Measurements from ENCODE around the gene IMMP2L.
"Not testable (repeated sequence)": the region's sequence is repeated elsewhere in the genome, so short reads cannot be mapped to it uniquely, and the experiment has no call there.

Gene IMMP2L

GRCh38 chr7:111476586-111477293, 85.6 kb downstream of the IMMP2L start:
- in situ Hi-C loops (cut with HindIII; ENCODE audit: low pct_ligation_motif_present, low pct_unique_long_range_greater_than_20kb, low sequenced_read_pairs) = no loop called here

GRCh38 chr7:111475959-111476358, 86.3 kb downstream of the IMMP2L start:
- in situ Hi-C loops (cut with HindIII; ENCODE audit: low pct_ligation_motif_present, low pct_unique_long_range_greater_than_20kb, low sequenced_read_pairs) = no loop called here

More at GRCh38 chr7:111476586-111477293, 85.6 kb downstream of the IMMP2L start:
- DNase-seq = no peak

GRCh38 chr7:111475419-111475748, 86.9 kb downstream of the IMMP2L start:
- no peak for DNase-seq
- in situ Hi-C loops (cut with HindIII; ENCODE audit: low pct_ligation_motif_present, low pct_unique_long_range_greater_than_20kb, low sequenced_read_pairs) = no loop called here

More at GRCh38 chr7:111475959-111476358, 86.3 kb downstream of the IMMP2L start:
- no peak for DNase-seq

GRCh38 chr7:111474723-111475418, 87.4 kb downstream of the IMMP2L start:
- in situ Hi-C loops (cut with HindIII; ENCODE audit: low pct_ligation_motif_present, low pct_unique_long_range_greater_than_20kb, low sequenced_read_pairs) = no loop called here
- no peak for DNase-seq

- DNase-seq = no peak
Measured at GRCh38 chr7:111473449-111474198, 88.7 kb downstream of the IMMP2L start.

GRCh38 chr7:111470998-111471397, 91.3 kb downstream of the IMMP2L start:
- in situ Hi-C loops (cut with HindIII; ENCODE audit: low pct_ligation_motif_present, low pct_unique_long_range_greater_than_20kb, low sequenced_read_pairs) = no loop called here
- DNase-seq = no peak

More at GRCh38 chr7:111473449-111474198, 88.7 kb downstream of the IMMP2L start:
- in situ Hi-C loops (cut with HindIII; ENCODE audit: low pct_ligation_motif_present, low pct_unique_long_range_greater_than_20kb, low sequenced_read_pairs) = no loop called here

GRCh38 chr7:111469894-111470293, 92.4 kb downstream of the IMMP2L start:
- in situ Hi-C loops (cut with HindIII; ENCODE audit: low pct_ligation_motif_present, low pct_unique_long_range_greater_than_20kb, low sequenced_read_pairs) = not testable (repeated sequence)

GRCh38 chr7:111465774-111466173, 96.5 kb downstream of the IMMP2L start:
- in situ Hi-C loops (cut with HindIII; ENCODE audit: low pct_ligation_motif_present, low pct_unique_long_range_greater_than_20kb, low sequenced_read_pairs); DNase-seq: not testable (repeated sequence)

More at GRCh38 chr7:111469894-111470293, 92.4 kb downstream of the IMMP2L start:
- not testable (repeated sequence) for DNase-seq

- DNase-seq = no peak
- in situ Hi-C loops (cut with HindIII; ENCODE audit: low pct_ligation_motif_present, low pct_unique_long_range_greater_than_20kb, low sequenced_read_pairs) = no loop called here
Measured at GRCh38 chr7:111460695-111461094, 101.6 kb downstream of the IMMP2L start.

GRCh38 chr7:111459757-111460280, 102.5 kb downstream of the IMMP2L start:
- no peak for DNase-seq
- in situ Hi-C loops (cut with HindIII; ENCODE audit: low pct_ligation_motif_present, low pct_unique_long_range_greater_than_20kb, low sequenced_read_pairs) = no loop called here

GRCh38 chr7:111459065-111459756, 103.1 kb downstream of the IMMP2L start:
- in situ Hi-C loops (cut with HindIII; ENCODE audit: low pct_ligation_motif_present, low pct_unique_long_range_greater_than_20kb, low sequenced_read_pairs) = no loop called here
- no peak for DNase-seq

GRCh38 chr7:111450705-111451104, 111.6 kb downstream of the IMMP2L start:
- DNase-seq; in situ Hi-C loops (cut with HindIII; ENCODE audit: low pct_ligation_motif_present, low pct_unique_long_range_greater_than_20kb, low sequenced_read_pairs): not testable (repeated sequence)

GRCh38 chr7:111447502-111447901, 114.8 kb downstream of the IMMP2L start:
- DNase-seq; in situ Hi-C loops (cut with HindIII; ENCODE audit: low pct_ligation_motif_present, low pct_unique_long_range_greater_than_20kb, low sequenced_read_pairs): not testable (repeated sequence)

- no peak for DNase-seq
- in situ Hi-C loops (cut with HindIII; ENCODE audit: low pct_ligation_motif_present, low pct_unique_long_range_greater_than_20kb, low sequenced_read_pairs) = no loop called here
Measured at GRCh38 chr7:111439977-111440376, 122.3 kb downstream of the IMMP2L start.

GRCh38 chr7:111438369-111439289, 123.7 kb downstream of the IMMP2L start:
- in situ Hi-C loops (cut with HindIII; ENCODE audit: low pct_ligation_motif_present, low pct_unique_long_range_greater_than_20kb, low sequenced_read_pairs) = no loop called here
- peak; percentile 19 for DNase-seq

GRCh38 chr7:111437736-111438135, 124.6 kb downstream of the IMMP2L start:
- in situ Hi-C loops (cut with HindIII; ENCODE audit: low pct_ligation_motif_present, low pct_unique_long_range_greater_than_20kb, low sequenced_read_pairs) = no loop called here
- no peak for DNase-seq

GRCh38 chr7:111436608-111437007, 125.7 kb downstream of the IMMP2L start:
- in situ Hi-C loops (cut with HindIII; ENCODE audit: low pct_ligation_motif_present, low pct_unique_long_range_greater_than_20kb, low sequenced_read_pairs) = no loop called here
- DNase-seq = no peak

All from ACHN (cell line).